GM23338 (cell line): ENCODE data around the gene ANKRD65.
"Not testable (repeated sequence)": the region's sequence is repeated elsewhere in the genome, so short reads cannot be mapped to it uniquely, and the experiment has no call there.

Experiments
- CREB1 ChIP-seq: fragments of 250-450 bp; sonication (Bioruptor Pico); IDR thresholded peaks from 2 replicates; pipeline ENCODE4 v1.5.0; 2020; ENCODE audit warnings: low read depth, mild to moderate bottlenecking, moderate library complexity
- CTCF ChIP-seq, 2 experiments: fragments of 200-600 bp in 1 of 2; sonication (generic) in 1 of 2; conservative IDR thresholded peaks; 2 replicates each; pipeline versions ENCODE4 v1.5.1 to v1.6.1; 2016 to 2017; ENCODE audit warnings: antibody characterized with exemption in 2 of 2, low read depth in 2 of 2, mild to moderate bottlenecking in 2 of 2, moderate library complexity in 1 of 2
- EZH2 ChIP-seq: fragments of 200-600 bp; sonication (generic); IDR thresholded peaks from one replicate; pipeline ENCODE4 v1.8.0; 2017; ENCODE audit warnings: antibody characterized with exemption, mild to moderate bottlenecking, low read depth; ENCODE audit not compliant: unreplicated experiment
- EZH2phosphoT487 ChIP-seq: fragments of 200-600 bp; sonication (generic); IDR thresholded peaks from one replicate; pipeline ENCODE4 v1.8.1; 2018; ENCODE audit warnings: antibody characterized with exemption; ENCODE audit not compliant: unreplicated experiment
- JUNB ChIP-seq: IDR thresholded peaks from one replicate; pipeline ENCODE4 v1.6.1; 2016; ENCODE audit warnings: antibody characterized with exemption; ENCODE audit not compliant: unreplicated experiment
- POLR2AphosphoS5 ChIP-seq: IDR thresholded peaks from 2 replicates; pipeline ENCODE4 v1.6.1; 2016; ENCODE audit warnings: antibody characterized with exemption, low read depth
- REST ChIP-seq: IDR thresholded peaks from one replicate; pipeline ENCODE4 v1.6.1; 2018; ENCODE audit warnings: antibody characterized with exemption; ENCODE audit not compliant: unreplicated experiment
- STAT1 ChIP-seq: IDR thresholded peaks from one replicate; pipeline ENCODE4 v1.6.1; 2016; ENCODE audit warnings: antibody characterized with exemption; ENCODE audit not compliant: unreplicated experiment

GRCh38 chr1:1402901-1403392 lies 18.1 kb downstream of the ANKRD65 start:
- not testable (repeated sequence) for TF ChIP-seq CTCF (conservative IDR thresholded peaks at IDR 0.05; ENCODE audit: low read depth in 2 of 2); EZH2phosphoT487; JUNB; EZH2; CREB1 (CRISPR knock-in tag); STAT1; POLR2AphosphoS5; REST
